K562 (cell line): Measurements from ENCODE around the gene SHBG. TPM values are rescaled to one million over a fixed set of nuclear protein-coding genes. Genes with fewer than 3 reads are reported as not detected.

ENCODE experiments used
- AFF4 ChIP-seq: sonication (generic); formaldehyde crosslinking; IDR thresholded peaks from 2 replicates; pipeline ENCODE4 v1.8.0; 2023; ENCODE audit warnings: mild to moderate bottlenecking, missing genetic modification reagents
- CAMTA2 ChIP-seq: fragments of 250-450 bp; sonication (Bioruptor Pico); conservative IDR thresholded peaks from 2 replicates; pipeline ENCODE4 v1.5.1; 2022
- CBX3 ChIP-seq, 2 experiments: IDR thresholded peaks; 1 replicate in 1 of 2; 2 replicates in 1 of 2; pipeline ENCODE4 v1.6.1; 2012; ENCODE audit warnings: inconsistent platforms in 2 of 2, low read length in 2 of 2, borderline replicate concordance in 1 of 2, control low read depth in 1 of 2
- CTCFL ChIP-seq: IDR thresholded peaks from 2 replicates; pipeline ENCODE4 v1.6.1; 2011; ENCODE audit warnings: borderline replicate concordance, low read depth, mild to moderate bottlenecking, moderate library complexity, low read length; ENCODE audit not compliant: insufficient read depth, poor library complexity, severe bottlenecking
- ESRRB ChIP-seq: fragments of 250-450 bp; sonication (Bioruptor Pico); IDR thresholded peaks from 2 replicates; pipeline ENCODE4 v1.5.0; 2020; ENCODE audit warnings: mild to moderate bottlenecking, moderate library complexity, borderline replicate concordance
- ID3 ChIP-seq, 2 experiments: fragments of 250-450 bp in 1 of 2; fragments of 450-650 bp in 1 of 2; sonication (Bioruptor Pico) in 1 of 2; IDR thresholded peaks; 2 replicates each; pipeline versions ENCODE4 v1.6.1 to v1.8.0; 2016 to 2021; ENCODE audit warnings: mild to moderate bottlenecking in 2 of 2, moderate library complexity in 2 of 2, missing compliant biosample characterization in 1 of 2, missing genetic modification characterization in 1 of 2
- MITF ChIP-seq: IDR thresholded peaks from 2 replicates; pipeline ENCODE4 v1.6.1; 2014; ENCODE audit warnings: antibody characterized with exemption
- NFXL1 ChIP-seq: fragments of 450-650 bp; formaldehyde crosslinking; IDR thresholded peaks from 2 replicates; pipeline ENCODE4 v1.4.0; 2021; ENCODE audit warnings: mild to moderate bottlenecking
- ZNF766 ChIP-seq: fragments of 200-800 bp; sonication (Bioruptor generic); conservative IDR thresholded peaks from 2 replicates; pipeline ENCODE4 v1.6.1; 2016; ENCODE audit warnings: missing genetic modification characterization, missing compliant biosample characterization
- ZNF785 ChIP-seq: fragments of 250-450 bp; sonication (Bioruptor Pico); IDR thresholded peaks from 2 replicates; pipeline ENCODE4 v1.4.0; 2020; ENCODE audit warnings: mild to moderate bottlenecking
- polyA plus RNA-seq, 8 experiments: library from polyadenylated mRNA; depleted of rRNA in 4 of 8; stranded (reverse) in 5 of 8; unstranded in 3 of 8; fragments of >200 nt; fragmentation: Nextera tagmentation in 2 of 8; fragmentation: Illumina TruSeq in 1 of 8; extraction: Ambion mirVana in 2 of 8; extraction: Trizol in 1 of 8; gene quantifications; 2 replicates each; pipeline versions ENCODE4 v1.2.1 to v1.2.3, GENCODE V29; 2011 to 2014; ENCODE audit warnings: inconsistent platforms in 1 of 8, missing spikeins in 1 of 8
- total RNA-seq, 7 experiments: library from RNA; depleted of rRNA in 6 of 7; stranded (reverse); fragments of >200 nt in 6 of 7; fragmentation: Illumina TruSeq in 2 of 7; extraction: Trizol in 2 of 7; gene quantifications; 2 replicates each; pipeline versions ENCODE4 v1.2.1 to v1.2.3, GENCODE V29; 2011 to 2021; ENCODE audit warnings: low replicate concordance in 1 of 7

The SHBG gene
- total and polyA plus RNA-seq, 9 of the 15 experiments (the other 6 are each of a cell fraction or from before 2014, with no cell fraction given) = not detected

- TF ChIP-seq ZNF766 (CRISPR knock-in tag) (peak; percentile 85), AFF4 (peak; percentile 59; the same call in 1 of the 2 replicates), ZNF785 (CRISPR knock-in tag) (no peak), ESRRB (CRISPR knock-in tag) (0 out of 2 replicates have a peak, but pooled peaks have one; percentile 26), CTCFL (no peak), NFXL1 (no peak), CBX3 (IDR thresholded peaks at IDR 0.05; ENCODE audit: borderline replicate concordance in 1 of 2, low read length in 2 of 2) (peak in 1 of 2 experiments; percentile 44; a peak in 1 of 3 replicates), MITF (no peak), ID3 (CRISPR knock-in tag; IDR thresholded peaks at IDR 0.05) (no peak), ID3 (tag; IDR thresholded peaks at IDR 0.05) (peak; percentile 93), CAMTA2 (CRISPR knock-in tag) (no peak)
These were observed 46.5 kb upstream of the SHBG start, which contains the start of gene MPDU1 (continued) for GRCh38 chr17:7583253-7584109.
